Mesenchymal stem cell (in vitro differentiated cells and primary cell): ENCODE data around the gene SLC25A21.

Source experiments
- DNase-seq: peaks from one replicate; pipeline ENCODE4 v3.0.0-alpha.2; 2013
- H2AFZ ChIP-seq: one replicate; pipeline ENCODE4 v1.6.1; 2013; ENCODE audit warnings: low read depth, mild to moderate bottlenecking, control low read depth, inconsistent platforms, low read length, moderate library complexity
- H2AK5ac ChIP-seq: 2 replicates; pipeline ENCODE4 v1.6.1; 2013; ENCODE audit warnings: low read length, moderate library complexity, mild to moderate bottlenecking, inconsistent platforms; ENCODE audit not compliant: severe bottlenecking
- H2BK120ac ChIP-seq: one replicate; pipeline ENCODE4 v1.6.1; 2013; ENCODE audit warnings: low read depth, mild to moderate bottlenecking, inconsistent platforms, low read length, moderate library complexity
- H2BK12ac ChIP-seq, 2 experiments: one replicate each; pipeline ENCODE4 v1.6.1; 2013; ENCODE audit warnings: inconsistent platforms in 2 of 2, low read length in 2 of 2, mild to moderate bottlenecking in 2 of 2, moderate library complexity in 2 of 2, control low read depth in 1 of 2
- H2BK15ac ChIP-seq: one replicate; pipeline ENCODE4 v1.6.1; 2013; ENCODE audit warnings: mild to moderate bottlenecking, low read depth, inconsistent platforms; ENCODE audit not compliant: poor library complexity, severe bottlenecking
- H2BK5ac ChIP-seq: 2 replicates; pipeline ENCODE4 v1.6.1; 2013; ENCODE audit warnings: low read depth, mild to moderate bottlenecking, low read length, control low read depth, inconsistent platforms; ENCODE audit not compliant: poor library complexity, severe bottlenecking
- H3K14ac ChIP-seq, 2 experiments: one replicate each; pipeline ENCODE4 v1.6.1; 2013; ENCODE audit warnings: inconsistent platforms in 2 of 2, low read length in 2 of 2, control low read depth in 1 of 2, mild to moderate bottlenecking in 1 of 2, moderate library complexity in 1 of 2
- H3K18ac ChIP-seq, 2 experiments: one replicate each; pipeline ENCODE4 v1.6.1; 2013; ENCODE audit warnings: inconsistent platforms in 2 of 2, low read length in 2 of 2, control low read depth in 1 of 2, low read depth in 1 of 2, mild to moderate bottlenecking in 1 of 2
- H3K23ac ChIP-seq, 2 experiments: one replicate each; pipeline ENCODE4 v1.6.1; 2013; ENCODE audit warnings: inconsistent platforms in 2 of 2, low read length in 2 of 2, mild to moderate bottlenecking in 2 of 2, moderate library complexity in 2 of 2, control low read depth in 1 of 2
- H3K27ac ChIP-seq: 2 replicates; pipeline ENCODE4 v1.5.1; 2013; ENCODE audit warnings: mild to moderate bottlenecking, moderate library complexity, low read length, control low read depth, inconsistent platforms; ENCODE audit not compliant: poor library complexity, severe bottlenecking
- H3K27me3 ChIP-seq, 2 experiments: 2 replicates each; pipeline versions ENCODE4 v1.6.1 to v1.7.0; 2013; ENCODE audit warnings: low read length in 2 of 2, mild to moderate bottlenecking in 2 of 2, moderate library complexity in 2 of 2, control low read depth in 1 of 2, inconsistent platforms in 1 of 2; ENCODE audit not compliant: control insufficient read depth in 1 of 2, insufficient read depth in 1 of 2
- H3K36me3 ChIP-seq, 2 experiments: 2 replicates each; pipeline versions ENCODE4 v1.6.1 to v1.7.0; 2013; ENCODE audit warnings: low read length in 2 of 2, control low read depth in 1 of 2, inconsistent platforms in 1 of 2, low read depth in 1 of 2, mild to moderate bottlenecking in 1 of 2; ENCODE audit not compliant: insufficient read depth in 2 of 2, control insufficient read depth in 1 of 2
- H3K4ac ChIP-seq, 2 experiments: one replicate each; pipeline ENCODE4 v1.6.1; 2013; ENCODE audit warnings: inconsistent platforms in 2 of 2, low read length in 2 of 2, mild to moderate bottlenecking in 2 of 2, moderate library complexity in 2 of 2, control low read depth in 1 of 2, low read depth in 1 of 2
- H3K4me1 ChIP-seq: 2 replicates; pipeline ENCODE4 v1.6.1; 2013; ENCODE audit warnings: low read depth, low read length, control low read depth; ENCODE audit not compliant: control insufficient read depth, insufficient read depth
- H3K4me2 ChIP-seq: 2 replicates; pipeline ENCODE4 v1.6.1; 2013; ENCODE audit warnings: low read length, mild to moderate bottlenecking, inconsistent platforms; ENCODE audit not compliant: poor library complexity, severe bottlenecking
- H3K4me3 ChIP-seq, 2 experiments: 2 replicates each; pipeline versions ENCODE4 v1.5.1 to v1.7.0; 2013; ENCODE audit warnings: low read length in 2 of 2, mild to moderate bottlenecking in 2 of 2, control low read depth in 1 of 2, low read depth in 1 of 2; ENCODE audit not compliant: insufficient read depth in 1 of 2
- H3K79me1 ChIP-seq: replicated peaks from 2 replicates; pipeline ENCODE4 v1.6.1; 2013; ENCODE audit warnings: mild to moderate bottlenecking, control low read depth, low read length, inconsistent platforms; ENCODE audit not compliant: poor library complexity, severe bottlenecking
- H3K9ac ChIP-seq: 2 replicates; pipeline ENCODE4 v1.7.0; 2013; ENCODE audit warnings: mild to moderate bottlenecking, low read length, moderate library complexity
- H3K9me3 ChIP-seq: 2 replicates; pipeline ENCODE4 v1.7.0; 2013; ENCODE audit warnings: mild to moderate bottlenecking, low read length; ENCODE audit not compliant: control insufficient read depth
- H4K8ac ChIP-seq: one replicate; pipeline ENCODE4 v1.6.1; 2013; ENCODE audit warnings: inconsistent platforms, mild to moderate bottlenecking, low read length, moderate library complexity
- H4K91ac ChIP-seq: one replicate; pipeline ENCODE4 v1.6.1; 2013; ENCODE audit warnings: mild to moderate bottlenecking, low read length, inconsistent platforms
- WGBS: methylation state at CpG from one replicate; pipeline ENCODE4 v1.1.7; 2013; ENCODE audit warnings: mixed read lengths; 5-methylcytosine and 5-hydroxymethylcytosine counted together

The SLC25A21 gene

GRCh38 chr14:36674659-36675058 lies 497.7 kb downstream of the SLC25A21 start:
- H3K4me2 ChIP-seq, result no peak overlapping the region
- no peak overlapping the region for H3K4me3 ChIP-seq
- no peak overlapping the region for H4K8ac ChIP-seq
- H3K23ac ChIP-seq, result no peak overlapping the region
- no peak overlapping the region for H2BK5ac ChIP-seq
- no peak overlapping the region for H3K4ac ChIP-seq
- DNase-seq, result no peak
- no peak overlapping the region for H2BK12ac ChIP-seq
- WGBS, result no CpG with 5 or more reads among the region's 3 CpGs
- H2AFZ ChIP-seq, result no peak overlapping the region
- peaks cover 3% of the 10 kb centered on the region for H3K4me1 ChIP-seq
- H3K79me1 ChIP-seq, result no peaks in the 10 kb centered on the region
- no peak overlapping the region for H2AK5ac ChIP-seq
- H3K9me3 ChIP-seq, result no peaks in the 10 kb centered on the region
- H3K14ac ChIP-seq, result no peak overlapping the region
- no peak overlapping the region for H3K9ac ChIP-seq
- no peak overlapping the region for H2BK120ac ChIP-seq
- no peak overlapping the region for H2BK15ac ChIP-seq
- H3K27ac ChIP-seq, result no peak overlapping the region
- no peak overlapping the region for H3K18ac ChIP-seq
- no peak overlapping the region for H4K91ac ChIP-seq
- H3K27me3 ChIP-seq, result no peaks in the 10 kb centered on the region
- peaks cover 0 to 5% of the 10 kb centered on the region in 2 experiments for H3K36me3 ChIP-seq

GRCh38 chr14:36672095-36672494 lies 500.3 kb downstream of the SLC25A21 start:
- H2AFZ ChIP-seq, result no peak overlapping the region
- no peak for DNase-seq
- no CpG with 5 or more reads among the region's 4 CpGs for WGBS

GRCh38 chr14:36671149-36671548 lies 501.3 kb downstream of the SLC25A21 start:
- no peak overlapping the region for H2BK15ac ChIP-seq
- H3K36me3 ChIP-seq, result peaks cover 0 to 10% of the 10 kb centered on the region in 2 experiments
- H3K9ac ChIP-seq, result no peak overlapping the region
- H3K27me3 ChIP-seq, result peaks cover 0 to 20% of the 10 kb centered on the region in 2 experiments
- H2BK120ac ChIP-seq, result no peak overlapping the region
- H3K4me2 ChIP-seq, result no peak overlapping the region
- no peak overlapping the region for H3K14ac ChIP-seq
- H3K27ac ChIP-seq, result no peak overlapping the region
- no peak overlapping the region for H2BK12ac ChIP-seq
- H3K4ac ChIP-seq, result no peak overlapping the region
- H2AK5ac ChIP-seq, result no peak overlapping the region
- no peaks in the 10 kb centered on the region for H3K9me3 ChIP-seq
- no peak overlapping the region for H3K23ac ChIP-seq
- no peak overlapping the region for H4K91ac ChIP-seq
- H2AFZ ChIP-seq, result no peak overlapping the region
- H4K8ac ChIP-seq, result no peak overlapping the region
- no peak overlapping the region for H3K4me3 ChIP-seq
- H3K79me1 ChIP-seq, result peaks cover 8% of the 10 kb centered on the region
- no peak for DNase-seq
- H3K4me1 ChIP-seq, result peaks cover 10% of the 10 kb centered on the region
- WGBS, result no CpG with 5 or more reads among the region's 3 CpGs
- H2BK5ac ChIP-seq, result no peak overlapping the region
- no peak overlapping the region for H3K18ac ChIP-seq

More at GRCh38 chr14:36672095-36672494, 500.3 kb downstream of the SLC25A21 start:
- Histone ChIP-seq H3K9me3 (no peaks in the 10 kb centered on the region), H4K8ac (no peak overlapping the region), H2BK12ac (no peak overlapping the region), H3K4me3 (no peak overlapping the region), H2BK15ac (no peak overlapping the region), H4K91ac (no peak overlapping the region), H2AK5ac (no peak overlapping the region), H3K27ac (no peak overlapping the region), H2BK5ac (no peak overlapping the region), H3K14ac (no peak overlapping the region), H3K4me2 (no peak overlapping the region), H3K4me1 (peaks cover 3% of the 10 kb centered on the region), H3K23ac (no peak overlapping the region), H3K18ac (no peak overlapping the region), H3K79me1 (no peaks in the 10 kb centered on the region), H3K36me3 (peaks cover 0 to 5% of the 10 kb centered on the region in 2 experiments), H3K27me3 (peaks cover 0 to 11% of the 10 kb centered on the region in 2 experiments), H3K9ac (no peak overlapping the region), H3K4ac (no peak overlapping the region), H2BK120ac (no peak overlapping the region)

GRCh38 chr14:36667679-36668078 lies 504.7 kb downstream of the SLC25A21 start:
- H3K36me3 ChIP-seq, result peaks cover 0 to 9% of the 10 kb centered on the region in 2 experiments
- H3K18ac ChIP-seq, result no peak overlapping the region
- H2BK12ac ChIP-seq, result no peak overlapping the region
- no peak overlapping the region for H2AK5ac ChIP-seq
- peaks cover 0 to 55% of the 10 kb centered on the region in 2 experiments for H3K27me3 ChIP-seq
- H3K9me3 ChIP-seq, result no peaks in the 10 kb centered on the region
- no peak overlapping the region for H4K91ac ChIP-seq
- H3K4me1 ChIP-seq, result peaks cover 19% of the 10 kb centered on the region
- no peak overlapping the region for H3K27ac ChIP-seq
- H2BK120ac ChIP-seq, result no peak overlapping the region
- no peak overlapping the region for H2BK5ac ChIP-seq
- no peak overlapping the region for H3K4ac ChIP-seq
- no peak overlapping the region for H2BK15ac ChIP-seq
- H3K23ac ChIP-seq, result no peak overlapping the region
- peaks cover 9% of the 10 kb centered on the region for H3K79me1 ChIP-seq
- no peak for DNase-seq
- no peak overlapping the region for H2AFZ ChIP-seq
- H3K4me2 ChIP-seq, result no peak overlapping the region
- H4K8ac ChIP-seq, result no peak overlapping the region
- H3K9ac ChIP-seq, result no peak overlapping the region
- WGBS, result no CpG with 5 or more reads among the region's 4 CpGs
- H3K14ac ChIP-seq, result no peak overlapping the region
- H3K4me3 ChIP-seq, result no peak overlapping the region
